ENCODE data around the gene CBX7.

Gene CBX7

DNA sequence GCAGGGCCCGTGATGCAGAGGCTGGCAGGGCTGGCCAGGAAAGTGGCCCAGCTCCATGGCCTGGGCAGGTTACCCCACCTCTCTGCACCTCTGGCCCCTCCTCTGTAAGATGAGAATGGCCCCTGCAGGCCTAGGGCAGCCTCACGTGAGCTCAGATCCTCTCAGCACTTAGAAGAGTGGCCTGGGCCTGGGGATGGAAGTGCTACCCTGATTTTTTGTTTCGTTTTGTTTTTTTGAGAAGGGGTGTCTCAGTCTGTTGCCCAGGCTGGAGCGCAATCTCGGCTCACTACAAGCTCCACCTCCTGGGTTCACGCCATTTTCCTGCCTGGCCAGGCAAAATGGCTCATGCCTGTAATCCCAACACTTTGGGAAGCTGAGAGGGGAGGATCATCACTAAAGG, 54.5 kb downstream of the CBX7 start:
- TF ChIP-seq NFIC (IDR thresholded peaks at IDR 0.05), result no peak
- TF ChIP-seq, protein P1, sequence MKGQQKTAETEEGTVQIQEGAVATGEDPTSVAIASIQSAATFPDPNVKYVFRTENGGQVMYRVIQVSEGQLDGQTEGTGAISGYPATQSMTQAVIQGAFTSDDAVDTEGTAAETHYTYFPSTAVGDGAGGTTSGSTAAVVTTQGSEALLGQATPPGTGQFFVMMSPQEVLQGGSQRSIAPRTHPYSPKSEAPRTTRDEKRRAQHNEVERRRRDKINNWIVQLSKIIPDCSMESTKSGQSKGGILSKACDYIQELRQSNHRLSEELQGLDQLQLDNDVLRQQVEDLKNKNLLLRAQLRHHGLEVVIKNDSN (IDR thresholded peaks at IDR 0.05), result peak; percentile 75

GRCh38 chr22:39097098-39098020, 55.1 kb downstream of the CBX7 start, which contains the start of gene APOBEC3H:
APOBEC3H (plus strand) TSS chr22:39097244; CDS start chr22:39100279, 3,035 bp downstream.
- TF ChIP-seq TCF12 (IDR thresholded peaks at IDR 0.05; ENCODE audit: low read depth) (no peak), NFIC (IDR thresholded peaks at IDR 0.05) (no peak), YY1 (IDR thresholded peaks at IDR 0.05; ENCODE audit: low read depth) (no peak), REST (IDR thresholded peaks at IDR 0.05; ENCODE audit: low read depth) (no peak), EP300 (IDR thresholded peaks at IDR 0.05; ENCODE audit: borderline replicate concordance) (no peak), CEBPB (IDR thresholded peaks at IDR 0.05) (no peak), CREB1 (IDR thresholded peaks at IDR 0.05; ENCODE audit: low read depth) (no peak), ZBTB7A (IDR thresholded peaks at IDR 0.05; ENCODE audit: low read depth) (no peak), EGR1 (IDR thresholded peaks at IDR 0.05) (no peak), TEAD4 (IDR thresholded peaks at IDR 0.05) (no peak), FOXM1 (IDR thresholded peaks at IDR 0.05; ENCODE audit: borderline replicate concordance, low read depth) (no peak), MAX (IDR thresholded peaks at IDR 0.05) (no peak), TAF1 (IDR thresholded peaks at IDR 0.05; ENCODE audit: low read depth) (no peak), RAD21 (IDR thresholded peaks at IDR 0.05; ENCODE audit: low read depth) (no peak)
- TF ChIP-seq, protein P1 (IDR thresholded peaks at IDR 0.05), result no peak

- TF ChIP-seq TEAD4 (IDR thresholded peaks at IDR 0.05) (no peak), EGR1 (IDR thresholded peaks at IDR 0.05) (no peak), YY1 (IDR thresholded peaks at IDR 0.05; ENCODE audit: low read depth) (no peak), TCF12 (IDR thresholded peaks at IDR 0.05; ENCODE audit: low read depth) (no peak), FOXM1 (IDR thresholded peaks at IDR 0.05; ENCODE audit: borderline replicate concordance, low read depth) (no peak), TAF1 (IDR thresholded peaks at IDR 0.05; ENCODE audit: low read depth) (no peak), MAX (IDR thresholded peaks at IDR 0.05) (no peak), ZBTB7A (IDR thresholded peaks at IDR 0.05; ENCODE audit: low read depth) (no peak), RAD21 (IDR thresholded peaks at IDR 0.05; ENCODE audit: low read depth) (no peak), CEBPB (IDR thresholded peaks at IDR 0.05) (no peak), REST (IDR thresholded peaks at IDR 0.05; ENCODE audit: low read depth) (no peak), NFIC (IDR thresholded peaks at IDR 0.05) (no peak), CREB1 (IDR thresholded peaks at IDR 0.05; ENCODE audit: low read depth) (no peak), EP300 (IDR thresholded peaks at IDR 0.05; ENCODE audit: borderline replicate concordance) (no peak)
- TF ChIP-seq, protein P1 (IDR thresholded peaks at IDR 0.05), result no peak
These were observed 56.5 kb downstream of the CBX7 start for GRCh38 chr22:39095971-39096370.

- TF ChIP-seq REST (IDR thresholded peaks at IDR 0.05; ENCODE audit: low read depth), result no peak
- no peak for TF ChIP-seq EP300 (IDR thresholded peaks at IDR 0.05; ENCODE audit: borderline replicate concordance)
These were observed 57.6 kb downstream of the CBX7 start for GRCh38 chr22:39094717-39095389.

Data from Ishikawa (cell line).